HepG2 (cell line): Measurements from ENCODE around the gene GSK3A. TPM values are rescaled to one million over a fixed set of nuclear protein-coding genes. Genes with fewer than 3 reads are reported as not detected.

ENCODE experiments used
- CBFB ChIP-seq: sonication (generic); formaldehyde crosslinking; IDR thresholded peaks from 2 replicates; pipeline ENCODE4 v1.4.0; 2020; ENCODE audit warnings: missing genetic modification reagents
- CHD2 ChIP-seq: IDR thresholded peaks from 2 replicates; pipeline ENCODE4 v1.6.1; 2011; ENCODE audit warnings: low read depth, low read length, improper control_type of control experiment
- ETV6 ChIP-seq: sonication (generic); formaldehyde crosslinking; conservative IDR thresholded peaks from 2 replicates; pipeline ENCODE4 v1.4.0; 2020; ENCODE audit warnings: missing genetic modification reagents
- HDAC1 ChIP-seq: sonication (generic); formaldehyde crosslinking; IDR thresholded peaks from 2 replicates; pipeline ENCODE4 v1.5.1; 2020; ENCODE audit warnings: mild to moderate bottlenecking, missing genetic modification reagents
- HNRNPK ChIP-seq: fragments of 200-400 bp; formaldehyde crosslinking; IDR thresholded peaks from 2 replicates; pipeline ENCODE4 v1.6.1; 2018; ENCODE audit warnings: low read length, low read depth, moderate library complexity, mild to moderate bottlenecking; ENCODE audit not compliant: poor library complexity, severe bottlenecking
- PHF8 ChIP-seq: sonication (generic); formaldehyde crosslinking; IDR thresholded peaks from 2 replicates; pipeline ENCODE4 v1.5.0; 2020; ENCODE audit warnings: missing genetic modification reagents
- PPARG ChIP-seq: conservative IDR thresholded peaks from 2 replicates; pipeline ENCODE4 v1.6.1; 2016; ENCODE audit warnings: missing biosample characterization, missing genetic modification reagents
- RBFOX2 ChIP-seq: fragments of 200-400 bp; formaldehyde crosslinking; IDR thresholded peaks from 2 replicates; pipeline ENCODE4 v1.6.1; 2017; ENCODE audit warnings: low read depth, mild to moderate bottlenecking, low read length
- YY1 ChIP-seq: IDR thresholded peaks from 2 replicates; pipeline ENCODE4 v1.6.1; 2011; ENCODE audit warnings: low read length, low read depth, moderate library complexity, mild to moderate bottlenecking; ENCODE audit not compliant: insufficient read depth, insufficient replicate concordance
- ZFP36L1 ChIP-seq: sonication (generic); formaldehyde crosslinking; IDR thresholded peaks from 2 replicates; pipeline ENCODE4 v1.8.0; 2022; ENCODE audit warnings: mild to moderate bottlenecking, missing genetic modification reagents, moderate library complexity
- ZNF7 ChIP-seq: IDR thresholded peaks from 2 replicates; pipeline ENCODE4 v1.6.1; 2016; ENCODE audit warnings: missing biosample characterization, missing genetic modification reagents
- ZNF761 ChIP-seq: sonication (generic); formaldehyde crosslinking; conservative IDR thresholded peaks from 2 replicates; pipeline ENCODE4 v1.4.0; 2020; ENCODE audit warnings: mild to moderate bottlenecking, missing genetic modification reagents
- polyA plus RNA-seq, 8 experiments: library from polyadenylated mRNA; depleted of rRNA in 3 of 8; stranded (reverse) in 7 of 8; unstranded in 1 of 8; fragments of >200 nt; fragmentation: Illumina TruSeq in 4 of 8; extraction: Trizol in 4 of 8; gene quantifications; 2 replicates each; pipeline versions ENCODE4 v1.2.1 to v1.2.3, GENCODE V29; 2011 to 2016; ENCODE audit warnings: low read depth in 4 of 8, missing spikeins in 1 of 8, mixed read lengths in 1 of 8; ENCODE audit not compliant: insufficient read depth in 1 of 8
- total RNA-seq, 5 experiments: library from RNA; depleted of rRNA; stranded (reverse); fragments of >200 nt; fragmentation: Illumina TruSeq; extraction: Trizol; gene quantifications; 2 replicates each; pipeline ENCODE4 v1.2.3, GENCODE V29; 2016; ENCODE audit warnings: low read depth in 1 of 5
- TF ChIP-seq, protein P1 (sequence below): sonication (generic); formaldehyde crosslinking; IDR thresholded peaks from 2 replicates; pipeline ENCODE4 v1.5.0; 2020; ENCODE audit warnings: mild to moderate bottlenecking, missing genetic modification reagents
- TF ChIP-seq, protein P2 (sequence below): sonication (generic); formaldehyde crosslinking; IDR thresholded peaks from 2 replicates; pipeline ENCODE4 v1.5.0; 2020; ENCODE audit warnings: missing genetic modification reagents, mild to moderate bottlenecking, borderline replicate concordance
- TF ChIP-seq, protein P3 (sequence below): sonication (generic); formaldehyde crosslinking; IDR thresholded peaks from 2 replicates; pipeline ENCODE4 v1.5.1; 2020; ENCODE audit warnings: mild to moderate bottlenecking, missing genetic modification reagents, moderate library complexity
- TF ChIP-seq, protein P4 (sequence below): sonication (generic); formaldehyde crosslinking; IDR thresholded peaks from 2 replicates; pipeline ENCODE4 v1.8.0; 2022; ENCODE audit warnings: missing genetic modification reagents, mild to moderate bottlenecking, moderate library complexity, borderline replicate concordance

GSK3A gene
- total and polyA plus RNA-seq, 2 of the 13 experiments (the other 11 are each of a cell fraction or from before 2014, with no cell fraction given): 16.9 to 52.5 TPM

DNA sequence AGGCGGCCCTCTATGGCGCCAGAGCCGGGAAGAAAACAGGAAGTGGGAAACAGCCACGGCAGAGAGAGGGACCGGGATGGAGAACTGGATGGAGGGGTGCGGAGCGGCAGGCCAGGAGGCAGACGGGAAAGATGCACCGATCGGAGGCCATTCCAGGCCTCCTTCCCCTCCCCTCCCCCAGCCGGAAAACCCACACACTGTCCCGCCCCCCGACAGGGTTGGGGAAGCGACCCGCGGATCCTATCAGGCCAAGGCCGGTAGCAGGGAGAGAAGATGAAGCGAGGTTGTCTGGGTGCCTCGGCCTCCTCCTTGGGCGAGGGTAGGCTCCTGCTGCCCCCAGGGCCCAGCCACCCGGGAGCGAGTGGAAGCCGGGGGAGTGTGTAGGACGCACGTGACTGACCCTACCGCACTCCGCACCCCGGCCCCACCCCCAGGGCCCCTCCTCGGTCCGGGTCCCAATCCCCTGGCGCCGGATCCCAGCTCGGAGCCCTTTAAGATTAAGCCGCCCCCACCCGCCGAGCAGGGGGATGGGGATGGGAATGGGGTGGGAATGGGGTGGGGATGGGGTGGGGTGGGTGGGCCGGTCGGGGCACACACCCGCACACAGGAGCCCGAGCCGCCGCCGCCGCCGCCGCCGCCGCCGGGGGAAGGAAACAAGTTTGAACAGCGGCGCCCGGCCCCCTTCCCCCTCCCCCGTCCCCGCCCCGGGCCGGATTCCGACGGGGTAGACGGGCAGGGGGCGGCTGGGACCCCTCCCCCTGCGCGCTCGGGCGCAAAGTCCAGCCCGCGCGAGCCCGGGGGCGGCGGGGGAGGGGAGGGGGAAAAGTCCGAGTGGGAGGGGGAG is 11.1 kb upstream of the GSK3A start (continued):
- TF ChIP-seq, protein P1, sequence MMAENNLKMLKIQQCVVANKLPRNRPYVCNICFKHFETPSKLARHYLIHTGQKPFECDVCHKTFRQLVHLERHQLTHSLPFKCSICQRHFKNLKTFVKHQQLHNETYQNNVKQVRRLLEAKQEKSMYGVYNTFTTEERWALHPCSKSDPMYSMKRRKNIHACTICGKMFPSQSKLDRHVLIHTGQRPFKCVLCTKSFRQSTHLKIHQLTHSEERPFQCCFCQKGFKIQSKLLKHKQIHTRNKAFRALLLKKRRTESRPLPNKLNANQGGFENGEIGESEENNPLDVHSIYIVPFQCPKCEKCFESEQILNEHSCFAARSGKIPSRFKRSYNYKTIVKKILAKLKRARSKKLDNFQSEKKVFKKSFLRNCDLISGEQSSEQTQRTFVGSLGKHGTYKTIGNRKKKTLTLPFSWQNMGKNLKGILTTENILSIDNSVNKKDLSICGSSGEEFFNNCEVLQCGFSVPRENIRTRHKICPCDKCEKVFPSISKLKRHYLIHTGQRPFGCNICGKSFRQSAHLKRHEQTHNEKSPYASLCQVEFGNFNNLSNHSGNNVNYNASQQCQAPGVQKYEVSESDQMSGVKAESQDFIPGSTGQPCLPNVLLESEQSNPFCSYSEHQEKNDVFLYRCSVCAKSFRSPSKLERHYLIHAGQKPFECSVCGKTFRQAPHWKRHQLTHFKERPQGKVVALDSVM: peak; percentile 55; the same call in 1 of the 2 replicates
- TF ChIP-seq PPARG (CRISPR knock-in tag) (no peak), HDAC1 (CRISPR knock-in tag) (peak; percentile 52), CBFB (CRISPR knock-in tag) (no peak), ZNF761 (CRISPR knock-in tag) (no peak), PHF8 (CRISPR knock-in tag) (0 out of 2 replicates have a peak, but pooled peaks have one; percentile 28), RBFOX2 (peak; percentile 63), HNRNPK (peak; percentile 84), ZFP36L1 (CRISPR knock-in tag) (no peak), ZNF7 (CRISPR knock-in tag) (no peak), CHD2 (peak; percentile 10; the same call in 1 of the 2 replicates), ETV6 (CRISPR knock-in tag) (no peak), YY1 (no peak)
- TF ChIP-seq, protein P2, sequence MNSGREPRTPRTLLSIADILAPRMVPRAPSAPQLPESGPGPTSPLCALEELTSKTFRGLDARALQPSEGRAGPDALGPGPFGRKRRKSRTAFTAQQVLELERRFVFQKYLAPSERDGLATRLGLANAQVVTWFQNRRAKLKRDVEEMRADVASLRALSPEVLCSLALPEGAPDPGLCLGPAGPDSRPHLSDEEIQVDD (CRISPR knock-in tag): no peak
- TF ChIP-seq, protein P3, sequence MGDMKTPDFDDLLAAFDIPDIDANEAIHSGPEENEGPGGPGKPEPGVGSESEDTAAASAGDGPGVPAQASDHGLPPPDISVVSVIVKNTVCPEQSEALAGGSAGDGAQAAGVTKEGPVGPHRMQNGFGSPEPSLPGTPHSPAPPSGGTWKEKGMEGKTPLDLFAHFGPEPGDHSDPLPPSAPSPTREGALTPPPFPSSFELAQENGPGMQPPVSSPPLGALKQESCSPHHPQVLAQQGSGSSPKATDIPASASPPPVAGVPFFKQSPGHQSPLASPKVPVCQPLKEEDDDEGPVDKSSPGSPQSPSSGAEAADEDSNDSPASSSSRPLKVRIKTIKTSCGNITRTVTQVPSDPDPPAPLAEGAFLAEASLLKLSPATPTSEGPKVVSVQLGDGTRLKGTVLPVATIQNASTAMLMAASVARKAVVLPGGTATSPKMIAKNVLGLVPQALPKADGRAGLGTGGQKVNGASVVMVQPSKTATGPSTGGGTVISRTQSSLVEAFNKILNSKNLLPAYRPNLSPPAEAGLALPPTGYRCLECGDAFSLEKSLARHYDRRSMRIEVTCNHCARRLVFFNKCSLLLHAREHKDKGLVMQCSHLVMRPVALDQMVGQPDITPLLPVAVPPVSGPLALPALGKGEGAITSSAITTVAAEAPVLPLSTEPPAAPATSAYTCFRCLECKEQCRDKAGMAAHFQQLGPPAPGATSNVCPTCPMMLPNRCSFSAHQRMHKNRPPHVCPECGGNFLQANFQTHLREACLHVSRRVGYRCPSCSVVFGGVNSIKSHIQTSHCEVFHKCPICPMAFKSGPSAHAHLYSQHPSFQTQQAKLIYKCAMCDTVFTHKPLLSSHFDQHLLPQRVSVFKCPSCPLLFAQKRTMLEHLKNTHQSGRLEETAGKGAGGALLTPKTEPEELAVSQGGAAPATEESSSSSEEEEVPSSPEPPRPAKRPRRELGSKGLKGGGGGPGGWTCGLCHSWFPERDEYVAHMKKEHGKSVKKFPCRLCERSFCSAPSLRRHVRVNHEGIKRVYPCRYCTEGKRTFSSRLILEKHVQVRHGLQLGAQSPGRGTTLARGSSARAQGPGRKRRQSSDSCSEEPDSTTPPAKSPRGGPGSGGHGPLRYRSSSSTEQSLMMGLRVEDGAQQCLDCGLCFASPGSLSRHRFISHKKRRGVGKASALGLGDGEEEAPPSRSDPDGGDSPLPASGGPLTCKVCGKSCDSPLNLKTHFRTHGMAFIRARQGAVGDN (CRISPR knock-in tag): peak; percentile 1; the same call in 1 of the 2 replicates
- TF ChIP-seq, protein P4, sequence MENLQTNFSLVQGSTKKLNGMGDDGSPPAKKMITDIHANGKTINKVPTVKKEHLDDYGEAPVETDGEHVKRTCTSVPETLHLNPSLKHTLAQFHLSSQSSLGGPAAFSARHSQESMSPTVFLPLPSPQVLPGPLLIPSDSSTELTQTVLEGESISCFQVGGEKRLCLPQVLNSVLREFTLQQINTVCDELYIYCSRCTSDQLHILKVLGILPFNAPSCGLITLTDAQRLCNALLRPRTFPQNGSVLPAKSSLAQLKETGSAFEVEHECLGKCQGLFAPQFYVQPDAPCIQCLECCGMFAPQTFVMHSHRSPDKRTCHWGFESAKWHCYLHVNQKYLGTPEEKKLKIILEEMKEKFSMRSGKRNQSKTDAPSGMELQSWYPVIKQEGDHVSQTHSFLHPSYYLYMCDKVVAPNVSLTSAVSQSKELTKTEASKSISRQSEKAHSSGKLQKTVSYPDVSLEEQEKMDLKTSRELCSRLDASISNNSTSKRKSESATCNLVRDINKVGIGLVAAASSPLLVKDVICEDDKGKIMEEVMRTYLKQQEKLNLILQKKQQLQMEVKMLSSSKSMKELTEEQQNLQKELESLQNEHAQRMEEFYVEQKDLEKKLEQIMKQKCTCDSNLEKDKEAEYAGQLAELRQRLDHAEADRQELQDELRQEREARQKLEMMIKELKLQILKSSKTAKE (CRISPR knock-in tag): peak; percentile 52; the same call in 1 of the 2 replicates
